TTC549 (cell line): ENCODE data around the gene TARS2.

Source experiments
- FAIRE-seq: peaks from 2 replicates; lab custom pipeline; 2012; peaks lifted over from hg19 to GRCh38; lab: Jason Lieb, UNC

Gene TARS2

DNA sequence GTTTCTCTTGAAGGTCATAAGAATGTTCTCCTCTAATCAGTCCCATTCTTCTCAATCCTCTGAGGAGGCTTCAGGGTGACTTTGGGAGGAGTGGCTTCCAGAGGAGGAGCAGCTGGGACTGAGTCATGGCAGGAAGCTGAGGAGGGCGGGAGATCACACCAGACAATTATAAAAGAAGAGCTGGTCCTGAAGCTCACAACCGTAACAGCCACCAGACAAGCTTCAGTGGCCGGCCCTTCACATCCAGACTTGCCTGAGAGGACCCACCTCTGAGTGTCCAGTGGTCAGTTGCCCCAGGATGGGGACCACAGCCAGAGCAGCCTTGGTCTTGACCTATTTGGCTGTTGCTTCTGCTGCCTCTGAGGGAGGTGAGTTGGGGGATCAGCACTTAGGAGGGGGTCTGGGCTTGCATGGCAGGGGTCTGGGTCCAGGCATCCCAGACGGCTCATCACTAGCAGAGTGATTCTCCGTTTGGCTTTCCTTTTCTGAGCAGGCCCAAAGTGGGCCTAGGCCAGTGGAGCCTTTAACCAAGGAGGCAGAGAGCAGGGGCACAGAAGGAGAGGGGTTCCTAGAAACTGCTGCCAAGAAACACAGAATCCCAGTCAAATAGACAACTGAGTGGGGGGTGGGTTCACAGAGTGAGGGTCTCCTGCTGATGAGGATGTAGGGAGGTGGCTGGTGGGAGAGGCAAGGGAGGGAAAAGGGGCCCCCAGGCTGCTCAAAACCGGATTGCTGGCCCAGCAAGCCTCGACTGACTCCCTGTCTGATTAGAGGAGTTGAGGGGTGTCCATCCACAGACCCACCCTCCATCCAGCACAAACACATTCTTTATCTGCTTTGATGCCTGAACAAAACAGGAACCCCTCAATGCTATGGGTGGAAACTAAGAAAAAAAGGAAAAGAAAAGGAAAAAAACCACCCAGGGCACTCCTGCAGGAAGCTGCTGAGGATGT, 21.0 kb downstream of the TARS2 start, which contains the start of gene ECM1:
TSS of gene ECM1 (plus strand) at position 198 of the 953 bp plus-strand sequence. CDS start at position 299, 101 bp downstream.
- FAIRE-seq = no peak

DNA sequence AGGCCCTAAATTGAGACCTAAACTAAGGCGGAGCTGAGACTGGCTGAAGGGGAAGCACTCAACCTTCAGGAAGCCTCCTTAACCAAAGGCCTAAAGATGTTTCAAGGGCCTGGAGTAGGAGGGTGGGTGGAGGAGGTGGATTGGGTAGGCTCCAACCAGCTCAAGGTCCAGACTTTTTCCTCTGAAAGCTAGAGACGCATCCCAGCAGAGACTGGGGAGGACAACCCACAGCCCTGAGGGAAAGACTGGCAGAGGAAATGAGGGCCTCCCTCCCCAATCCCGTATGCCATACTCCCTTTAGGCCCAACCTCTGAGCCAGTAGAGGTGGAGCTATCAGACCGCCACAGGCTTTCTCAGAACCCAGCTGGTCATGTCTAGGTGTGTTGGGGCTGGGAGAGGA, 21.8 kb downstream of the TARS2 start:
- no peak for FAIRE-seq

DNA sequence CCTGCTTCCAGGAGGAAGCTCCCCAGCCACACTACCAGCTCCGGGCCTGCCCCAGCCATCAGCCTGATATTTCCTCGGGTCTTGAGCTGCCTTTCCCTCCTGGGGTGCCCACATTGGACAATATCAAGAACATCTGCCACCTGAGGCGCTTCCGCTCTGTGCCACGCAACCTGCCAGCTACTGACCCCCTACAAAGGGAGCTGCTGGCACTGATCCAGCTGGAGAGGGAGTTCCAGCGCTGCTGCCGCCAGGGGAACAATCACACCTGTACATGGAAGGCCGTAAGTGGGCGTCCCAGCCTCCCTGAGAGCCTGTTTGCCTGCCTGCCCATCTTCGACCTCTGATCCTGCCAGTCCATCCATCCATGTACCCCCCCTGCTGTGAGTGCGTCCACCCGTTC, 24.3 kb downstream of the TARS2 start:
- FAIRE-seq = no peak

DNA sequence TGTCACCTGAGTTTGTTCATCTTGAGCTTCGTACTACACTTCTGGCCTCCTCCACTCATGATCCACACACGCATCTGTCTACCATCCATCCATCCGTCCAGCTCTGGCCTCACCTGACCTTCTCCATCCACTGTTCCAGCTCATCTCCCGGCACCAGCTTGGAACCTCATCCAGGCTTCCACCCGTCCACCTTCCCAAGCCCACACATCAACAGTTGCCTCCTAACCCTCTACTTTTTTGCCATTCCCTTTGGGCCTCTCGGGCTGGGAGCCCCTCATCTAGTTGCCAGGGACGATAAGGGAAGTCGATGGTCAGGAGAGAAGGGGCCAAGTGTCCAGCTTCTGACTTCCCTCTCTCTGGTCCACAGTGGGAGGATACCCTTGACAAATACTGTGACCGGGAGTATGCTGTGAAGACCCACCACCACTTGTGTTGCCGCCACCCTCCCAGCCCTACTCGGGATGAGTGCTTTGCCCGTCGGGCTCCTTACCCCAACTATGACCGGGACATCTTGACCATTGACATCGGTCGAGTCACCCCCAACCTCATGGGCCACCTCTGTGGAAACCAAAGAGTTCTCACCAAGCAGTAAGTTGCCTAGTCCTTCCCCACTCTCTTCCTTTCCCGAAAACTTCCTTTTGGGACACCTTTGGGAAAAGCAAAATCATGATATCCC, 24.9 kb downstream of the TARS2 start:
- FAIRE-seq = no peak

DNA sequence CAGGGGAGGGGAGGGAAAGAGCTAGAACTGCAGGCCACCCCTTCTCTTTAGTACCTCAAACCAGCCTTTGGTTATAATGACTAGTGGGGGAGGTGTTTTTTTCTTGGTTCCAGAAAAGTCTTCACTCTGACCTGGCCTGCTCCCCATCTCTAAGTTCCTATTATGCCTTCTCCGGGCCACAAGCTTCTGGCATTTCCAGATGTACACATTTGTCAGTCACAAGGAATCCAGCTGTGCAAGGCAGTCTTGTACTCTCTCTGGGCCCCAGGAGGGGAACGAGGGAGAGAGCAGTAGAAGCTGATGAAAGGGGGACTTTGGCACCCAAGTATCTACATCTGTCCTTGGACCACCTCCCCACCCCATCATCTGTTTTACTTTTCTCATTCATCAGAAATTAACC, 25.6 kb downstream of the TARS2 start:
- FAIRE-seq = no peak

DNA sequence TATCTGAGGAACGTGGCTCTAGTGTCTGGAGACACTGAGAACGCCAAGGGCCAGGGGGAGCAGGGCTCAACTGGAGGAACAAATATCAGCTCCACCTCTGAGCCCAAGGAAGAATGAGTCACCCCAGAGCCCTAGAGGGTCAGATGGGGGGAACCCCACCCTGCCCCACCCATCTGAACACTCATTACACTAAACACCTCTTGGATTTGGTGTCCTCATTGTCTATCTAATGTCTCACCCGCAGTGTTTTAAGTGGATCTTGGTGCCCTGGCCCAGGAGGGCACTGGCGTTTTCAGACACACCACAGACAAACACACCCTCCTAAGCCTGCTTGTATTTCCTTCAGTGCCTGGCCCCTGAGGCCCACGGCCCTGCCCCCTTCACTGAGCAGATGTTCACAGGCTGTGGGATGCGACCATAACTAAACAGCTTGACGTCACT, 26.2 kb downstream of the TARS2 start:
- FAIRE-seq = no peak

DNA sequence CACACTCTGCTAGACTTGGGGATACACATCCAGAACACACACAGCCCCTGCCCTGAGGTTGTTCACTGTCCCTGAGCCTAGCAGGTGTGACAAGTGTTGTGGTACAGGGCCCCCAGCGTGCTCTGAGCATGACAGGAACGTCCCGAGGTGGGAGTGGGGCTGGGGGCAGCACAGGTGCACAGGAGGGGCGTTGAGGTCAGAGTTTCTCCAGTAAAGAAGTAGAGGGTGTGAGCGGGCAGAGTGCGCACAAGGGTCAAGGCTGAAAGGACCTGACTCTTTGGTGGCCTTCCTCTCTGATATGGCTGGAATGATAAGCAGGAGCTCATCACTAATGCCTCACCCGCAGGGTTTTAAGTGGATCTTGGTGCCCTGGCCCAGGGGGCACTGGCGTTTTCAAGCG, 27.0 kb downstream of the TARS2 start:
- FAIRE-seq = no peak

DNA sequence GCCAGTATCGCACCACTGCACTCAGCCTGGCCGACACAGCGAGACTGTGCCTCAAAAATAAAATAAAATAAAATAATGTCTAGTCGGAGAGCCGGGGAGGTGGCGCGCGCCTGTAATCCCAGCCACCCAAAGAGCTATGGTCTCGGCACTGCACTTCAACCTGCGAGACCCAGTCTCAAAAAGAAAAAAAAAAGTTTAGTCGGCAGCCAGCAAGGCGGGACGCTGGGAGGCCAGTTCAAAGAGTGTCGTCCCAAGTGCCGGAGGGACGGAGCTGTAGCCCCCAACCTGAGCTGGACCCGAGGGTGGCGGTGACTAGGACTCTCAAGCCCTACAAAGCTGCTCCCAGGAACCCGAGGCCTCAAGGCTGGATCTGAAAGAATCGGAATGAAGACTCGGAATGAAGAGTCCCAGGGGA, 27.7 kb downstream of the TARS2 start:
- no peak for FAIRE-seq

DNA sequence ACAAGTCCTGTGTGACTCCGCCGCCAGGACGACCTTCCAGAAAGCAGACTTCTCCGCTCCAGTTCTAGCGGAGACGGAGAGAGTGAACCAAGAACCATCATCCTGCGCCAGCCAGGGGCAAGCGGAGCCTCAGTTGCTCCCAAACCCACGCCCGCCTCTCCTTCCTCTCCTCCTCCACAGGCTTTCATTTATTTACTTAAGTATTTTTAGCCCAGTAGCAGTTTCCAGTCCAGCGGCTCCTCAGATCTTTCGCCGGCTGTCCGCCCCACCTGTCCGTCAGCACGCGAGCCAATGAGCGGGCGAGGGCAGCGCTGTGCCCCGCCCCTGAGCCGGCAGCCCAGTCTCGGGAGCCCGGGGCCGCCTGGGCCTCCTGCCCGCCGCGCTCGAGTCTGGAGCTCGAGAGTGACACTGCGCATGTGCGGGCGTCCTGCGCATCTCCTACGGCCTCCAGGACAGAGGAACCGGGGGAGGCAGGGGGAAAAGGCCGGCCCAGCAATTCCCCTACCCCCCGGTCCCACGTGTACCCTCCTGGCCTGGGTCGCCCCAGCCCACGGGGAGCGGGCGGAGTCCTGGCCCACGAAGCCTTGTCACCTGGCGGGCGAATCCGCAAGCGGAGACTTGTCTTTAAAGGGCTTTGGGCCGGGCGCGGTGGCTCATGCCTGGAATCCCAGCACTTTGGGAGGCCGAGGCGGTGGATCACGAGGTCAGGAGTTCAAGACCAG, 28.3 kb downstream of the TARS2 start, which contains the start of gene FALEC:
TSS of gene FALEC (plus strand) at position 425 of the 722 bp plus-strand sequence.
- peak; percentile 83 for FAIRE-seq

DNA sequence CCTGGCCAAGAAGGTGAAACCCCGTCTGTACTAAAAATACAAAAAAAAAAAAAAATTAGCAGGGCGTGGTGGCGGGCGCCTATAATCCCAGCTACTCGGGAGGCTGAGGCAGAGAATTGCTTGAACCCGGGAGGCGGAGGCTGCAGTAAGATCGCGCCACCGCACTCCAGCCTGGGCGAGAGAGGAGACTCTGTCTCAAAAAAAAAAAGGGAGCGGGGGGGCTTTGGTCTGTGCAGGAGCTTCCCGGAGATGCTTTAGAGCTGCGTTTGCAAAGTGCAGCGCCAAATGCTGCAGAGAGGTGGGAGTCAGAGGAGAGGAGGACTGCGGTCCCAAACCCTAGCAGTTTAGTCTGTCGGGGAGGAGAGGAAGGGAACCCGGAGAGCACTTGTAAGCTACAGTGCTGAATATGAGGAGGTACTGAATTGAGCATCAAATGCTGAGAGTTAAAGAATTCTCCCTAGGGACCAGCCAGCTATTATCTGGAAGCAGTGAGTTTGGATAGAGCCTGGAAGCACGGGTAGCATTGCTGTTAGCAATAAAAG, 28.9 kb downstream of the TARS2 start:
- FAIRE-seq = no peak

DNA sequence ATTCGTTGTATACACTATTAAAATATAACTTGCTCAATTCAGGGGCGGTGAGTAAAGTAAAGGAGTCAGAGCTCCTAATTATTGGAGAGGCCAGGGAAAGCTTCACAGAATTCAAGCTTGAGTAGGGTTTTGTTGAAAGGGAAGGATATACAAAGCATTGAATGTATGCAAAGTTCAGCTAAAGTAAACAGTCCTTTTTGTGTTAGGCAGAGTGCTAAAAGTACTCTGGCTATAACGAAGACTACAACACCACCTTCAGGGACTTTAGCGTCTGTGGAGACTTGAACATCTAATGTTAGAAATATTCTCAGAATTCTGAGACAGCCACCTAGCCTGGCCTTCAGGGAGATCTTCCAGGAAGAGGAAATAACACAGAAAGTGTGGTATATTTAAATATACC, 29.4 kb downstream of the TARS2 start:
- FAIRE-seq = peak; percentile 75

DNA sequence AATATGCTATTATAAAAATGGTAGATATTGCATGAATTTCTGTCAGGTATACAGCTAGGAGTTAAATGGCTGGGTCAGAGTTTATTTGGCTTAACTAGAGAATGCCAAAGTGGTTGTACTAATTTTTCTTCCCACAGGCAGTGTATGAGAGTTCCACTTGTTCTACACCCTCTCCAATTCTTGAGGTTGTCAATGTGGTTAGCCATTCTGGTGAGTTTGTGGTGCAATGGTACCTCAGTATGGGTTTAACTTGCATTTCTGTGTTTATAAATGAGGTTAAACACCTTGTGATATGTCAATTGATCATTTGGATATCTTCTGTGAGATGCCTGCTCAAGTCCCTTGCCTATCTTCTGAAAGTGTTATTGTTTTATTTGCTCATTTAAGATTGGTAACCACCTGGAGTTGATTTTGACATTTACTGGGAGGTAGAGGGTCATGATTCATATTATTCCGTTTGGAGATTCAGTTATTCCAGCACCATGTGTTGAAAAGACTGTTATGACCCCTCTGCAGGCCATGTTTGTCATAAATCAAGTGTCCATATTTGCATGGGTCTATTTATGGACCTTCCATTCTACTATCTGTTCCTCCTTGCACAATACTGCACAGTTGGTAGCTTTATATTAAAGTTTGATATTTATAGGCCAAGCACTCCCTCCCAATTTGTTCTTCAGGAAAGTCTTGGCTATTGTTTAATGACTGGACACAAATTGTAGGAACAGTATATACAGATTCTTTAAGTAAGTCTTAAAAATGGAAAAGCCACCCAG, 34.2 kb downstream of the TARS2 start:
- FAIRE-seq = no peak

DNA sequence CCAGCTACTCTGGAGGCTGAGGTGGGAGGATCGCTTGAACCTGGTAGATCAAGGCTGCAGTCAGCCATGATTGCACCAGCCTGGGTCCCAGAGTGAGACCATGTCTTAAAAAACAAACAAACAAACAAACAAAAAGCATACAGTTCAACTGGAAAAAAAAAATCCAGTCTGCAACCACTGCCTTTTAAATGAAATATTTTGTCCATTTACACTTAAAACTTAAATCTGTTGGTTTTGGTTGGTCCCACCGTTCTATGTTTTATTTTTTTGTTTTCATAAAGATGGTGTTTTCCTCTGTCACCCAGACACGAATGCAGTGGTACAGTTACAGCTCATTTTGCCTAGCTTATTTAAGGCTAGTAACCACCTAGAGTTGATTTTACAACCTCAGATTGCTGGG, 38.1 kb downstream of the TARS2 start:
- FAIRE-seq = no peak

DNA sequence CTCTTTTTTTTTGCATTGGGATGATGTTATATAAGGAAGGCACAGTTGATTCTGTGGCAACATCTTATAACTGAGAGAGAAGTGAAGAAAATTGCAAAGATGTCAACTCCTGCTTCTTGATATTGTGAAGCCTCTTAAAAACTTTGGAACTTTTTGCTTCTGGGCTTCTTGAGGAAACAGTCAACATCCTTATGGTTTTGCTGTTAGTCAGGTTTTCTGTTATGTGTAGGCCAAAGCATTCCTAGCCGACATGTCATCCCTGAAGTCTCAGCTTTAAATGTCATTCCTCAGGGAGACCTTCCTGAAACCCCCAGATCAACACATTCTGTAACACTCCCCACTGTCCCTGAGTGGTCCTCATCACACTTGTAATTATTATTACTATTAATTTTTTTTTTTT, 41.0 kb downstream of the TARS2 start:
- FAIRE-seq = no peak

DNA sequence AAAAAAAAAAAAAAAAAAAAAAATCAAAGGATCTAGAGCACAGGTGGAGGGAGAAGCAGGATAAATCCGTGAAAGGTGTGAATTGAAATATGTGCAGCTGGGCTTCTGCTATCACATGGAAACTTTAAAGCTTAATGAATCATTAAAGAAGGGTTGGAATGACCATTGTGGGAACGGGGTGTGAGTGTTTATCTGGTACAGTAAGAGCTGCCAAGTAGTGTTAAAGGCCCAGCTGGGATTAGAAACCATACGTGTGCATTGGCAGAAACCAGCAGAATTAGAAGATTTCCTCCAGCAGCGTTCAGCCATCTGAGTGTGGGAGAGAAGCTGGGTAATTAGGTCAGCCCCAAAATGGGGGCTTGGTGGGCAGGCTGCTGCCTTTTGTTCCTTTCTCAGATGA, 41.8 kb downstream of the TARS2 start:
- FAIRE-seq = no peak

DNA sequence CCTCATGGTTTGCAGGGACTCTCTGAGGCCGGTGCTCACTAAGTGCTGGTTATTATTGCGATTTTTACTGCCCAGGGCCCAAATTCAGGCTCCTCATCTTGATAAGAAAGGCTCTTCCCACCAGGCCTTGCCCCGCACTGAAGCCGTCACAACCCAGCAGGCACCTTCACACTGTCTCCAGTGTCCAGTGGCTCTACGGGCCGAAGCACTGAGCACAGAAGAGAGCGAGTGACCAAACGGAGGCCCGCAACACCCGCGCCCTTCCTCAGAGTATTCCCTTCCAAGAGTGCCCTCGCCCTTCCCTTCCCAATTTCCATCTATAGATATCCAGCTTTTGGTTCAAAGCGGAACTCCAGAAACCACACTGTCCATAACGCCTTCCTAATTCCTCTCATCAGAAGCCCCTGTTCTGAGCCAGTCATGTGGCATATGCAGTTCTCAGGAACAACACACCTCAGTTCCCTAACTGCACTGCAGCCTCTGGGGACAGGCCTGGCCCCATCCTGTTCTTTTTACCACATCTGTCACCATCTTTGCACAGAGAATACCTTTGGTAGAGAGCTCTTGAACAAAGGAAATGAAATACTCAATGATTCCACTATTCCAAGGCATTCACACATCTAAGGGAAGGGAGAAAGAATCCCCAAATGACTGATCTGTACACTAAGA, 43.4 kb downstream of the TARS2 start:
- no peak for FAIRE-seq

DNA sequence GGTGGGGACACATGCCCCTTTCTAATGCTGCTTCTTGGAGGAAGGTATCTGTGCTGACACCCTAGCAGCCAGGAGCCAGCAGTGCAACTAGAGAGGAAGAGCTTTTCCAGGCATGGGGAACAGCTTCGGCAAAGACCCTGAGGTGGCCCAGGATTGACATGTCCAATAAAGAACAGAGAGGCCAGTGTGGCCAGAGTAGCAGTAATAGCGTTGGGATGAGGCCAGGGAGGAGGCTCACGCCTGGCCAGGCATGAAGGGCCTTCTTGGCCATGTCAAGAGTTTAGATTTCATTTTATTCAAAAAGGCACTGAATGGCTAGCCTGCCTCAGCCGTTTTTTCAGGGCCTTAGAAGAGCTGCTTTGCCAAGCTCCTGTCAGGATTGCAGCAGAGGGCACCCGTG, 45.6 kb downstream of the TARS2 start:
- FAIRE-seq = no peak

DNA sequence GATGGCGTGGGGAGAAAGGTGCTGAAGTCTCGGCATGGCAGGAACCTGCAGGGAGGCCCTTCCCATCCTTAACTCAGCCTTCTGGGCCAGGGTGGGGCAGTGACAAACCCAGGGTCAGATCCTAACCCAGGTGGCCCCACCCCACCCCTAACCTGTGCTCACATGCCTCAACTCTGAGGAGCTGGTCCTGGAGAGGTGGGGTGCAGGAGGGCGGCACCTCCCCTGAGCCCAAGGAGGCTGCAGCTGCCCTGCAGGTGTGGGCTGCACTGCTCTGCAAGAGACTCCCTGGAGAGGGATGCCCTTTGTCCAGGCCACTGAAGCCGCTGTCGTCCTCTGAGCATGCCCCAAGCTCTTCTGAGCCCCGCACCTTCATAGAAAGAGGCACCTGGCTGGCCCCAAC, 46.8 kb downstream of the TARS2 start:
- FAIRE-seq = no peak

DNA sequence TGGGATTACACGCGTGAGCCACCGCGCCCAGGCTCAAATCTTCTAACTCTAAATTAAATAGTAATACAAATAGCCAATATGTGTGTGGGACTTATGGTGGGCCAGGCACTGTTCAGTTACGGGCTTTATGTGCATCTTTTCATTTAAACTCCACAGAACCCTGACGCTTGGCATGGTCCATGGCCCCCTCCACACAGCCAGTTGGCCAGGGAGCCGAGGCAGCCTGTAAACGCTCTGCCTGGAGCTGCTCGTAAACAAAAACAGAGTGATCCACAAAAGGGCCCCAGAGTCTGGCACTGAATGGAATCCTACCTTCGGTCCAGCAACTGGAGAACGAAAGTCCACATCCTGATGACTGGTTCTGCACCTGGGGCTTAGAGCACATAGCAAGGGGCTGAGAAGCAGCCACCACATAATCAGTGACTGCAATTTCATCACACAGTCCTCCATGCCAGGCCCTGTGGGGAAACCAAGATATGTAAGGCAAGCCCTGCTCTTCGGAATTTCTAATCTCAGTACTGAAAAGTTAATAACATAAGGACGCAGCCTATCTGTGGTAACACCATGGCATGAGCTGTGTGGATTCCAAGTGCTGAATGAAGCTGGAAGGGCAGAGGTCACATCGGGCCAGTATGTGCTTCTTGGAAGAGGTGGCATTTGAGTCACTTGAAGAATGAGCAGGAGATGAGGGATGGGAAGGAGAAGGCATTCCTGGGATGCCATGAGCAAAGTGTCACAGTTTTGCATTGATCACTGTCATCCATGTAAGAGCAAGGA, 48.5 kb downstream of the TARS2 start:
- no peak for FAIRE-seq
